ENCODE data around the gene CLIC3.

The CLIC3 gene

DNA sequence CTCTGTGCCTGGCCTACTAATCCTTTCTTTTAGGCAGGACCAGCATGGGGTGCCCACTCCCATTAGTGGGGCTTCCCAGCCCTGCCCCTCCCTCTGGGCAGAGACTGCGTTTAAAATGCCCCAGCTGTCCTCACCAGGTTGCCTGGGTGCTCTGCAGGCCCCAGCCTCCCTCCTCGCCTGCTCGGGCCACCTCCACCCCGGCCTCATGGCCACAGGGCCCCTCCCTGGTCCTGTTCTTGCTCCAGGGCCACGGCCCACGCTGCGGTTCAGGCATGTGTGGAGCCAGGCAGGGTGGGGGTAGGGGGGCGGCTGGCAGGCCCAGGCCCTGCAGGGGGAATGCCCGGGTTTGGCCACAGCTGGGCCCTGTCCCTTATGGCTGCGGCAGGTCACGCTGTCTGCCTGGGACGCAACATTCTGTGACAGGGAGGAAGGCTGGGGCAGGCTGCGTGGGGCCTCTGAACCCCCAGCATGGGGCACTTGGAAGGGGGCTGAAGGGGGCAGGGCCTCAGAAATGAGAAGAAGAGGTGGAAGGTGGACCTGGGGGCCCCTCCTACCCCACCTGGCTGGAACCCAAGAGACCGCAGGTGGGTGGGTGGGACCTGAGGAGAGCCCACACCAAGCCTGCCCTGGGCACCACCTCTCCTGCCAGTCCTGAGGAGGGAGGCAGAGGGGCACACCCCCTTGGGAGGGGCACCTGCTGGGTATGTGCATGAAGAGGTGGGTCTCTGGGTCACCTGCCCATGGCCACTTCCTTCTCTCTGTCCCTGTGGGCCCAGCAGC is 44.6 kb downstream of the CLIC3 start, which contains the start of gene LCN12:
Gene LCN12, plus strand, starts transcription at position 733 of the 780 bp plus-strand sequence. CDS start 55 bp downstream, outside the sequence.
- no peak for DNase-seq (ENCODE audit: low read depth)

DNA sequence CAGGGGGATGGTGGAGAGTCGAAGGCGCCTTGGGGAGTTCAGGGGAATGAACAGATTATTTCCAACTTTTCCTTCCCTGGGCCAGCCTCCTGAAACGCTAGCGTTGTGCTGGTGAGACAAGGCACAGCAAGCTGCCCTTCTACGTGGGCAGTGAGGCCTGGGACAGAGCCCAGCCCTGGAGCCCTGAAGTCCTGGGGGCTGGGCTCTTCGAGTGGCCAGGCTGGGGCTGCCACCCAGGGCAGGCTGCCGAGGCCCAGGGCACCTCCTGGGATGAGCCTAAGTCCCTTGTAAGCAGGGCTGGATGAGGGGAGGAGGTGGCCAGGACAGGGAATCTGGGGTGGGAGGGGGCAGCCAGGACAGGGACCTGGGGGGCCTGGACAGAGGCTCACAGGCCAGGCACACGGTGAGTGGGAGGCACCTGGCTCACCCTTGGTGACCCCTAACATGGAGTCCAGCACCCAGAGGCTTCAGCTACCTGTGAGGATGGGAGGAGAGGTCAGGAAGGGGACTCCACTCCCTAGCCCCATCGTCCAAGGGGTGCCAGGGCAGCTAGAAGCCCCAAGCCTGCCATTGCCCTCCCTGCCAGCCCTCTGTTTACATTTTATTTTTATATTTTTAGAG is 45.6 kb downstream of the CLIC3 start:
- DNase-seq (ENCODE audit: low read depth) = no peak

DNA sequence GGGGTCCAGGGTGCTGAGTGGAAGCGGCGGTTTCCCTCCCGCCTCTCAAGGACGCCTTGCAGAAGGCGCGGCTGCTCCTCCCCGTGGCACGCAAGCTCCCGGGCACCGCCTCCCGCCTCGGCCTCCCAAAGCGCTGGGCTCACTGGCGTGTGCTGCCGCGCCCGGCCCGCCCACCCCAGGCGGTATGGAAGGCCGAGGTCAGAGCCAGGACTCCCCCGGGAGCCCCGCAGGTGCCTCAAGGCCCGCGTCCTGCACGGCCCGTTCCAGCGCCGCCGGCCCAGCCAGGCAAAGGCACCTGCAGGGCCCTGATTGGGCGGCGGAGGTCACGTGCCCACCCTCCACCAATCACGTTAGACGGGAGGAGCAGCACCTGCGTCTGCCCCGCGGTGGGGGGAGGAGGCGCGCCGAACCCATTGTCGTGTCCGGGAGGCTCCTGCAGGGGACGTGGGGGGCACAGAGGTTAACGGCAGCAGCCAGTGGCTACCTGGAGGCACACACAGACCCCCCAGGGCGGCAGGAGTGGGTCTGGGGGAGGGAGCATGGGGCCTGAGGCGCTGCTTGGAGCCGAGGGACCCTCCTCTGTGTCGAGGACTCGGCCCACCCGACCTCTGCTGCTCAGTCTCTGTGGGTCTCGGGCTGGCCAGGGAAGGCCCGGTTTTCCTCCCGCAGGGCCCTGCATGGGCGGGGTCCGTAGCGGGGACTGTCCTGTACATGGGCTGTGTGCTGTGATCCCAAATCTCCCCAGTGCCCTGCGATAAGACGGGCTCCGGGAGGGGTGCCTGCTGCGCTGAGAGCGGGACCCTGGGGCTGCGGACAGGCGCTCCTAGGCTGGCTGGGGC is 46.3 kb downstream of the CLIC3 start:
- peak; percentile 97 for DNase-seq (ENCODE audit: low read depth)

DNA sequence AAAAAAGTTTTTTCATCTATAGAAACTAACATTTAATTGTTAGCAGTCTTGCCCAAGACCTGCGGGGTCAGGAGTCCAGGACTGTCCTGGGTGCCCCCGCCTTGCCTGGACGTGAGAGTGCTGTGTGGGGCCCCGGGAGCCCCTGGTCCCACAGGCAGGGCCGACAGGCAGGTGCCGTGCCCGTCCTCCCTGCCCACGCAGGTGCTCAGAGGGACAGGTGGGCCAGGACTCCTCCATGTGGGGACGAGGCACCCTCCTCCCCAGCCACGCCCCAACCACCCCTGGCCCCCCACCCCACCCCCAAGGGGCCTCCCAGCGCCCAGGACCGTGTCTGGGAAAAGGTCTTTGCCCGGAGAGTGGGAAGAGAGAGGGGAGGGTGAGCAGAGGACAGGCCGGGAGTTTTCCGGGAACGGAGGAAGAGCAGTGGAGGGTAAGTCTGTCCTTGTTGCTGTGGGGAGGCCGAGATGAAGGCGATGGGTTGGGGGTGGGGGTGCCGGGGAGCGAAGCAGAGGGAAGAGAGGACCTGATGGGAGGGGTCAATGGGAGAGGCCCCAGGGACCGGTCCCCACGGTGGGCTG is 47.0 kb downstream of the CLIC3 start:
- no peak for DNase-seq (ENCODE audit: low read depth)

DNA sequence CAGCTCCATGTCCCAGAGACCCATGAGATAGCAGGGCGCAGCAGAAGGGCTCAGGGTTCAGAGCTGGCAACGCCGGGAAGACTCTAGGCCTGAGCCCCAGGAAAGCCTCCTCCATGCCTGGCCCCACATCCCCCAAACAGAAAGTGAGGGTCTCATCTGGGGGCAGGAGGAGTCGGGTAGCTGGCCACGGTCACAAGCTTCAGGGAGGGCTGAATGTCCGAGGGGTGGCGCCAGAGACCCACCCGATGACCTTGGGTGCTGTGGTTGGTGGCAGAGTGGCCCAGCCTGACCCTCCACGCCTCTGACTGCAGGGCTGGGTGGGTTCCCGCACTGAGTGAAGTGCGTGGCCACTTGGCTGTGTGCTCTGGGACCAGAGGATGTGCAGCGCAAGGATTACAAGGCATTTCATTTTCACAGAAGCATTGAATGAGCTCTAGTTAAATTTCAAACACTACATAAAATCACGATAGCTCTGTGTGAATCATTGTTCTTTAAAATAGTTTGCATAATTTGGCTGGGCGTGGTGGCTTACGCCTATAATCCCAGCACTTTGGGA is 48.3 kb downstream of the CLIC3 start:
- no peak for DNase-seq (ENCODE audit: low read depth)

DNA sequence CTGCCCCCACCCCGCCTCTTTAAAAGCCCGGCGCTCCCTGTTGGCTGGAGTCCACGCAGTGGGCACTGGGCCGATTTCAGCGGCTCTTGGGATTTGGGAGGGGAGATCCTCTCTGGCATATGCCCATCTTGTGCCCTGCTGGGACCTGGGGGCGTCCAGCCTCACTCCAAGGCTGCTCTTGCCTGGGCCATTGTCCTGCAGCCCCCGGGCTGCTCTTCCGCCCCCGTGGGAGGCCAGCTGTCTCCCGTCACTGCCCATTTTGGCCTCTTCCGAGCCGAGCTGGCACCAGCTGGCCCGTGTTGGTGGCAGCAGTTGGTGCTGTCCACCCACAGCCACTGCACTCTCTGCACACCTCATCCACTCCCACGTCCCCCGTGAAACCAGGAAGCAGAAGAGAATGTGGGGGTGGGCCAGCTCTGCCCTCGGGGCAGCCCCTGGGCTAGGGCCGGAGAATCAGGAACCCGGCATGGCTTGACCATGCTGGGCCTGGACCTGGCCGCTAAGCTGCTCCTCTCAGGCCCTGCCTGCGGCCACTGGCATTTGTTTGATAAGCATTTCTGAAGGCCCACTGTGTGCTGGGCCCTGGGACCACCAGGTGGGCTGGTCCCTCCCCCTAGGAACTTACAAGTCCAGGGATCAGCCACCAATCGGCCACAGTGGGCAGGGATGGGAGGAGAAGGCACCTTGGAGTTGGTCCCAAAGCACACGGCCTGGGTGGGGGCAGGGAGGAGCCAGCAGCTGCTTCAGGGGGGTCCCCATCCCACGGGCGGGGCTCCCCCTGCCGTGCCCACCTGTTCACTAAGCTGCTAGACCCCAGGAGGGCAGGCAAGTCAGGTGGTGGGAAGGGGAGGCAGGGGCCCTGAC is 49.1 kb downstream of the CLIC3 start:
- no peak for DNase-seq (ENCODE audit: low read depth)

DNA sequence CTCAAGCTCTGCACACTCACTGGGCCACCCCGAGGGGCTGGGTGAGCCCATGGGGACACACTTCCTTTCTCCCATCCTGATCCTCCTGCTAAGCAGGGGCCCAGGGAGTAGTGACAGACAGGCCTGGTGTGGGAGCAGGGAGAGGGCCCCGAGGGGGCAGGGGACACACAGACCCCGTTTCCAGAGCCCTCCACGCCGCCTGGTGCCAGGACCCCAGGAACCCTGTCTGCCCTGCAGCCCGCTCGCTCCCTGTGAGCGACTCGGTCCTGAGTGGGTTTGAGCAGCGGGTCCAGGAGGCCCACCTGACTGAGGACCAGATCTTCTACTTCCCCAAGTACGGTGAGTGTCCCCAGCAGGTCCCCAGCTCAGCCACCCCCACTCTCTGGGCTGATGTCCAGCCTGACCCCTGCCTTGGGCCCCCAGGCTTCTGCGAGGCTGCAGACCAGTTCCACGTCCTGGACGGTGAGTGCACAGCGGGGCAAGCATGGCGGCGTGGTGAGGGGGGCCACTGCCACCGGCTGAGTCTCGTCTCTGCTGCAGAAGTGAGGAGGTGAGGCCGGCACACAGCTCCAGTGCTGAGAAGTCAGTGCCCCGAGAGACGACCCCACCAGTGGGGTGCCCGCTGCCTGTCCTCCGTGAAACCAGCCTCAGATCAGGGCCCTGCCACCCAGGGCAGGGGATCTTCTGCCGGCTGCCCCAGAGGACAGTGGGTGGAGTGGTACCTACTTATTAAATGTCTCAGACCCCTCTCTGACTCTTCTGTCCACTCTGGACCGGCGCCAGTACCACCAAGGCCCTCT is 49.9 kb downstream of the CLIC3 start:
- no peak for DNase-seq (ENCODE audit: low read depth)

DNA sequence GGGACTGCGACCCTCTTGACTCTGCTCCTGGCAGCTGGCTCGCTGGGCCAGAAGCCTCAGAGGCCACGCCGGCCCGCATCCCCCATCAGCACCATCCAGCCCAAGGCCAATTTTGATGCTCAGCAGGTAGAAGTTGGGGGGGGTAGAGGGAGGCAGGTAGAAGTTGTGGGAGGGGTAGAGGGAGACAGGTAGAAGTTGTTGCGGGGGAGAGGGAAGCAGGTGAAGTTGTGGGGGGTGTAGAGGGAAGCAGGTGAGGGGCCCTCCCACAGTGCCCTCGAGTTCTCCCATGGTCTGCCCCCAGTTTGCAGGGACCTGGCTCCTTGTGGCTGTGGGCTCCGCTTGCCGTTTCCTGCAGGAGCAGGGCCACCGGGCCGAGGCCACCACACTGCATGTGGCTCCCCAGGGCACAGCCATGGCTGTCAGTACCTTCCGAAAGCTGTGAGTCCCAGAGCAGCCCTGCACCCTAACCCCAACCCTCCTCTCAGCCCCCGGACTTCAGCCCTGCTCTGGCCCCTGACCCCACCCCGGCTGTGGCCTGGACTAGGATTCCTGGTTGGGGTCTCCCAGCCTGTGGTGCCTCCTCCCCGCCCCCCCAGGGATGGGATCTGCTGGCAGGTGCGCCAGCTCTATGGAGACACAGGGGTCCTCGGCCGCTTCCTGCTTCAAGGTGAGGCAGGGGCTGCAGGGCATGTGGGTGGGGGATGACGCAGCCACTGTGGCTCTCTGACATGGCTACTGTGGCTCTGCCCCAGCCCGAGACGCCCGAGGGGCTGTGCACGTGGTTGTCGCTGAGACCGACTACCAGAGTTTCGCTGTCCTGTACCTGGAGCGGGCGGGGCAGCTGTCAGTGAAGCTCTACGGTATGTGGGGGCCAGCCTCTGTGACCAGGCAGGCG is 50.8 kb downstream of the CLIC3 start:
- DNase-seq (ENCODE audit: low read depth) = no peak
